OCI-LY7 (cell line): ENCODE results near the gene HNRNPU. TPM values are rescaled to one million over a fixed set of nuclear protein-coding genes. Genes with fewer than 3 reads are reported as not detected.

Experiments used
- BruUV-seq: library from RNA; stranded (reverse); fragments of 400-500 nt; replicated peaks from 2 replicates; lab custom pipeline; 2021; lab: Mats Ljungman, UMichigan
- CTCF ChIA-PET: fragments of 300-600 bp; sonication (Branson Sonifier 250); formaldehyde crosslinking; loops from one replicate; lab custom pipeline; 2022; ENCODE audit warnings: antibody characterized with exemption; ENCODE audit not compliant: unreplicated experiment; lab: Charles Lee
- POLR2A ChIA-PET: fragments of 300-600 bp; sonication (Branson Sonifier 250); formaldehyde crosslinking; loops from one replicate; lab custom pipeline; 2022; ENCODE audit warnings: antibody characterized with exemption; lab: Charles Lee
- DNase-seq: peaks from one replicate; pipeline ENCODE4 v3.0.0-alpha.2; 2015; ENCODE audit warnings: low spot score
- H2AFZ ChIP-seq: fragments of 200-600 bp; sonication (generic), shearing (Covaris generic); 2 replicates; pipeline ENCODE4 v1.6.1; 2014; ENCODE audit warnings: mild to moderate bottlenecking, antibody characterized with exemption, low read length, moderate library complexity
- H3K27ac ChIP-seq: fragments of 200-600 bp; sonication (generic); 2 replicates; pipeline ENCODE4 v1.5.1; 2014; ENCODE audit warnings: mixed run types, low read depth, mild to moderate bottlenecking, moderate library complexity, low read length, inconsistent platforms; ENCODE audit not compliant: poor library complexity, severe bottlenecking
- H3K36me3 ChIP-seq: fragments of 200-600 bp; sonication (generic); 2 replicates; pipeline ENCODE4 v1.6.1; 2014; ENCODE audit warnings: mild to moderate bottlenecking, antibody characterized with exemption, low read length, moderate library complexity, mixed read lengths; ENCODE audit not compliant: insufficient read depth
- H3K4me1 ChIP-seq: fragments of 200-600 bp; sonication (generic); 2 replicates; pipeline ENCODE4 v1.5.1; 2014; ENCODE audit warnings: mild to moderate bottlenecking, low read length; ENCODE audit not compliant: insufficient read depth, poor library complexity, severe bottlenecking
- H3K4me2 ChIP-seq: fragments of 200-600 bp; sonication (generic); 2 replicates; pipeline ENCODE4 v1.6.1; 2014; ENCODE audit warnings: mild to moderate bottlenecking, low read length
- H3K4me3 ChIP-seq: fragments of 200-600 bp; sonication (generic); 2 replicates; pipeline ENCODE4 v1.5.1; 2014; ENCODE audit warnings: mild to moderate bottlenecking, low read depth, low read length; ENCODE audit not compliant: poor library complexity, severe bottlenecking
- H3K79me2 ChIP-seq: fragments of 200-600 bp; sonication (generic); 2 replicates; pipeline ENCODE4 v1.6.1; 2016; ENCODE audit warnings: low read depth, mild to moderate bottlenecking, low read length, moderate library complexity, mixed read lengths; ENCODE audit not compliant: insufficient read depth
- H3K9me2 ChIP-seq: fragments of 200-600 bp; sonication (generic); 2 replicates; pipeline ENCODE4 v1.6.1; 2016; ENCODE audit warnings: mild to moderate bottlenecking, low read length, mixed read lengths; ENCODE audit not compliant: insufficient read depth
- H3K9me3 ChIP-seq: fragments of 200-600 bp; sonication (generic); 2 replicates; pipeline ENCODE4 v1.6.1; 2014; ENCODE audit warnings: mild to moderate bottlenecking, mixed run types, low read length, mixed read lengths
- H4K20me1 ChIP-seq: fragments of 200-600 bp; sonication (generic); 2 replicates; pipeline ENCODE4 v1.6.1; 2014; ENCODE audit warnings: mild to moderate bottlenecking, antibody characterized with exemption, low read length, moderate library complexity, mixed read lengths; ENCODE audit not compliant: insufficient read depth
- EZH2phosphoT487 ChIP-seq: fragments of 200-600 bp; sonication (generic); IDR thresholded peaks from 2 replicates; pipeline ENCODE4 v1.6.1; 2018; ENCODE audit warnings: low read depth, borderline replicate concordance, mild to moderate bottlenecking, mixed run types, antibody characterized with exemption, low read length, moderate library complexity, mixed read lengths
- intact Hi-C: fragments of 100-400 bp; cut with micrococcal nuclease; formaldehyde crosslinking; loops from one replicate; pipeline ENCODE4 v1.10.0; 2022; ENCODE audit not compliant: unreplicated experiment
- total RNA-seq, 2 experiments: library from RNA; depleted of rRNA in 1 of 2; stranded (reverse); fragments of >200 nt in 1 of 2; shearing (Covaris generic) in 1 of 2; gene quantifications; 2 replicates each; pipeline ENCODE4 v1.2.3, GENCODE V29; 2014 to 2022
- TF ChIP-seq, protein P1 (sequence below): fragments of 200-600 bp; sonication (generic); conservative IDR thresholded peaks from 2 replicates; pipeline ENCODE4 v1.5.1; 2014; ENCODE audit warnings: mild to moderate bottlenecking, antibody characterized with exemption, low read length, moderate library complexity, mixed read lengths

HNRNPU gene
- total RNA-seq, 2 experiments from 2014 or later: 426 to 650 TPM

DNA sequence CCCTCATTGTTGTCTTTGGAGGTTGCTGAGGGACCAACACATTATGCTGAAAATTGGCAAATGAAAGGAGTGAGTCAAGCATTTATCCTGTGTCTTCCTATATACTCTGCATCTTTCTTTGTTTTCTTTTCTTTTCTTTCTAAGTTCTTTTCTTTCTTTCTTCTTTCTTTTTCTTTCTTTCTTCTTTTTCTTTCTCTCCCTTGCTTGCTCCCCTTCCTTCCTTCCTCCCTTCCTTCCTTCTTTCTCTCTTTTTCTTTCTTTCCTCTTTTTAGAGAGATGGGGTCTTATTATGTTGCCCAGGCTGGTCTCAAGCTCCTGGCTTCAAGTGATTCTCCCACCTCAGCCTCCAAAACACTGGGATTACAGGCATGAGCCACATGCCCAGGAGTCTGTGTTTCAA, 57.2 kb downstream of the HNRNPU start:
- no peaks in the 10 kb centered on the region for H3K9me2 ChIP-seq
- H2AFZ ChIP-seq: no peak overlapping the region
- H3K9me3 ChIP-seq: no peaks in the 10 kb centered on the region
- H3K36me3 ChIP-seq: no peaks in the 10 kb centered on the region
- no peak overlapping the region for H3K4me3 ChIP-seq
- no peak overlapping the region for H3K27ac ChIP-seq
- POLR2A ChIA-PET: no interaction called here
- no peaks in the 10 kb centered on the region for H3K4me1 ChIP-seq
- CTCF ChIA-PET: no interaction called here
- H3K4me2 ChIP-seq: no peak overlapping the region
- intact Hi-C loops: no loop called here
- no TSS peak for BruUV-seq
- no peaks in the 10 kb centered on the region for H4K20me1 ChIP-seq
- H3K79me2 ChIP-seq: no peaks in the 10 kb centered on the region
- no peak for DNase-seq
- no peak for TF ChIP-seq EZH2phosphoT487
- TF ChIP-seq, protein P1, sequence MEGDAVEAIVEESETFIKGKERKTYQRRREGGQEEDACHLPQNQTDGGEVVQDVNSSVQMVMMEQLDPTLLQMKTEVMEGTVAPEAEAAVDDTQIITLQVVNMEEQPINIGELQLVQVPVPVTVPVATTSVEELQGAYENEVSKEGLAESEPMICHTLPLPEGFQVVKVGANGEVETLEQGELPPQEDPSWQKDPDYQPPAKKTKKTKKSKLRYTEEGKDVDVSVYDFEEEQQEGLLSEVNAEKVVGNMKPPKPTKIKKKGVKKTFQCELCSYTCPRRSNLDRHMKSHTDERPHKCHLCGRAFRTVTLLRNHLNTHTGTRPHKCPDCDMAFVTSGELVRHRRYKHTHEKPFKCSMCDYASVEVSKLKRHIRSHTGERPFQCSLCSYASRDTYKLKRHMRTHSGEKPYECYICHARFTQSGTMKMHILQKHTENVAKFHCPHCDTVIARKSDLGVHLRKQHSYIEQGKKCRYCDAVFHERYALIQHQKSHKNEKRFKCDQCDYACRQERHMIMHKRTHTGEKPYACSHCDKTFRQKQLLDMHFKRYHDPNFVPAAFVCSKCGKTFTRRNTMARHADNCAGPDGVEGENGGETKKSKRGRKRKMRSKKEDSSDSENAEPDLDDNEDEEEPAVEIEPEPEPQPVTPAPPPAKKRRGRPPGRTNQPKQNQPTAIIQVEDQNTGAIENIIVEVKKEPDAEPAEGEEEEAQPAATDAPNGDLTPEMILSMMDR: no peak

DNA sequence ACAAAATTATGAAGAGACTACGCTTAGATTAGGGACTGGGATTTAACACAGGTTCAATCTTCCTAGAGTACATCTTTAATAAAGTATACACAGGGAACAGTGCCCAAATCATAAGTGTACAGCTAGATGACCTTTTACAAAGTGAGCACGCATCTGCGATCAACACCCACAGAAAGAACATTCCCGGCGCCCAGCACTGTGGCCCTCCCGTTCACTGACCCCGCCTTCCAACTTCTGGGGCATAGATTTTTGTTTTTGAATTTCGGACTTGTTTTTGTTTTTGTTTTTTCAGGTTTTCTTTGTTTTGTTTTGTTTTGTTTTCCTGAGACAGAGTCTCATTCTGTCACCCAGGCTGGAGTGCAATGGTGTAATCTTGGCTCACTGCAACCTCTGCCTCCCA, 59.5 kb downstream of the HNRNPU start:
- DNase-seq: no peak
- Histone ChIP-seq H3K36me3 (no peaks in the 10 kb centered on the region), H3K9me3 (no peaks in the 10 kb centered on the region), H4K20me1 (no peaks in the 10 kb centered on the region), H2AFZ (no peak overlapping the region), H3K79me2 (no peaks in the 10 kb centered on the region), H3K4me2 (no peak overlapping the region), H3K9me2 (no peaks in the 10 kb centered on the region), H3K4me1 (peaks cover 10% of the 10 kb centered on the region), H3K27ac (no peak overlapping the region), H3K4me3 (no peak overlapping the region)
- POLR2A ChIA-PET: interaction anchor here (1.0 kb wide), 1 partner anchor 30 kb away, joined by 3 read pairs; no protein-coding TSS in a partner anchor
- no peak for TF ChIP-seq EZH2phosphoT487
- TF ChIP-seq, protein P1: no peak
- CTCF ChIA-PET: no interaction called here
- no TSS peak for BruUV-seq
- intact Hi-C loops: no loop called here

- no peak overlapping the region for H3K4me3 ChIP-seq
- ChIA-PET POLR2A (interaction anchor here (2.2 kb wide), 1 partner anchor 240 kb away, joined by 17 read pairs; no protein-coding TSS in a partner anchor), CTCF (interaction anchor here (1.3 to 2.1 kb wide), 3 partner anchors 28 to 198 kb away, joined by 5 to 8 read pairs (median 7); no protein-coding TSS in a partner anchor)
- no peak overlapping the region for H3K4me2 ChIP-seq
- no peak overlapping the region for H2AFZ ChIP-seq
- peaks cover 10% of the 10 kb centered on the region for H3K4me1 ChIP-seq
- H3K36me3 ChIP-seq: no peaks in the 10 kb centered on the region
- no peak overlapping the region for H3K27ac ChIP-seq
- no peak for DNase-seq
- no TSS peak for BruUV-seq
- no peaks in the 10 kb centered on the region for H3K79me2 ChIP-seq
- intact Hi-C loops: no loop called here
- H4K20me1 ChIP-seq: no peaks in the 10 kb centered on the region
- no peaks in the 10 kb centered on the region for H3K9me2 ChIP-seq
- no peaks in the 10 kb centered on the region for H3K9me3 ChIP-seq
- TF ChIP-seq, protein P1: no peak
- TF ChIP-seq EZH2phosphoT487: no peak
These were observed 61.6 kb downstream of the HNRNPU start for GRCh38 chr1:244802556-244803239.
